ENCODE data around the gene BUB3.

Gene BUB3

GRCh38 chr10:123212063-123212462 is 57.9 kb downstream of the BUB3 start:
- H2AFZ ChIP-seq (ENCODE audit: low read length), result no peak overlapping the region
- no peaks in the 10 kb centered on the region for H4K20me1 ChIP-seq (ENCODE audit: insufficient read depth, low read length)
- no peak overlapping the region for H3K9ac ChIP-seq (ENCODE audit: low read length)
- no peaks in the 10 kb centered on the region for H3K4me1 ChIP-seq (ENCODE audit: insufficient read depth, low read length, severe bottlenecking)
- no peak overlapping the region for H3K4me2 ChIP-seq (ENCODE audit: low read length)
- H3K4me3 ChIP-seq (ENCODE audit: low read depth, low read length, poor library complexity, severe bottlenecking), result no peak overlapping the region
- no peaks in the 10 kb centered on the region for H3K9me2 ChIP-seq (ENCODE audit: low read depth, low read length)
- H3K36me3 ChIP-seq (ENCODE audit: insufficient read depth, low read length), result no peaks in the 10 kb centered on the region
- no peak for TF ChIP-seq EZH2 (IDR thresholded peaks at IDR 0.05; ENCODE audit: borderline replicate concordance, low read length)
- no peak for TF ChIP-seq CTCF (IDR thresholded peaks at IDR 0.05; ENCODE audit: low read length)
- H3K9me3 ChIP-seq (ENCODE audit: low read length), result peaks cover 10% of the 10 kb centered on the region; the same call in 1 of the 2 replicates
- H3K79me2 ChIP-seq (ENCODE audit: insufficient read depth, low read length), result no peaks in the 10 kb centered on the region
- no peak overlapping the region for H3K27ac ChIP-seq (ENCODE audit: low read depth, low read length, poor library complexity, severe bottlenecking)
- H3F3A ChIP-seq (ENCODE audit: insufficient read depth, low read length), result no peaks in the 10 kb centered on the region
- no peaks in the 10 kb centered on the region for H3K27me3 ChIP-seq (ENCODE audit: insufficient read depth, low read length)

- Histone ChIP-seq H3K79me2 (ENCODE audit: insufficient read depth, low read length) (no peaks in the 10 kb centered on the region), H4K20me1 (ENCODE audit: insufficient read depth, low read length) (no peaks in the 10 kb centered on the region), H3K4me3 (ENCODE audit: low read depth, low read length, poor library complexity, severe bottlenecking) (no peak overlapping the region), H3K27me3 (ENCODE audit: insufficient read depth, low read length) (no peaks in the 10 kb centered on the region), H3K9me2 (ENCODE audit: low read depth, low read length) (no peaks in the 10 kb centered on the region), H2AFZ (ENCODE audit: low read length) (no peak overlapping the region), H3K36me3 (ENCODE audit: insufficient read depth, low read length) (no peaks in the 10 kb centered on the region), H3K4me1 (ENCODE audit: insufficient read depth, low read length, severe bottlenecking) (no peaks in the 10 kb centered on the region), H3K27ac (ENCODE audit: low read depth, low read length, poor library complexity, severe bottlenecking) (no peak overlapping the region), H3K9ac (ENCODE audit: low read length) (no peak overlapping the region), H3K9me3 (ENCODE audit: low read length) (peaks cover 9% of the 10 kb centered on the region; the same call in 1 of the 2 replicates), H3F3A (ENCODE audit: insufficient read depth, low read length) (no peaks in the 10 kb centered on the region), H3K4me2 (ENCODE audit: low read length) (no peak overlapping the region)
- TF ChIP-seq CTCF (IDR thresholded peaks at IDR 0.05; ENCODE audit: low read length) (no peak), EZH2 (IDR thresholded peaks at IDR 0.05; ENCODE audit: borderline replicate concordance, low read length) (no peak)
Observed at GRCh38 chr10:123212640-123213039, 58.4 kb downstream of the BUB3 start.

GRCh38 chr10:123213192-123213591 is 59.0 kb downstream of the BUB3 start:
- H3K79me2 ChIP-seq (ENCODE audit: insufficient read depth, low read length), result no peaks in the 10 kb centered on the region
- H3F3A ChIP-seq (ENCODE audit: insufficient read depth, low read length), result no peaks in the 10 kb centered on the region
- no peak overlapping the region for H2AFZ ChIP-seq (ENCODE audit: low read length)
- H3K27ac ChIP-seq (ENCODE audit: low read depth, low read length, poor library complexity, severe bottlenecking), result no peak overlapping the region
- H3K36me3 ChIP-seq (ENCODE audit: insufficient read depth, low read length), result no peaks in the 10 kb centered on the region
- no peaks in the 10 kb centered on the region for H3K4me1 ChIP-seq (ENCODE audit: insufficient read depth, low read length, severe bottlenecking)
- H3K9me2 ChIP-seq (ENCODE audit: low read depth, low read length), result no peaks in the 10 kb centered on the region
- no peak overlapping the region for H3K4me3 ChIP-seq (ENCODE audit: low read depth, low read length, poor library complexity, severe bottlenecking)
- H3K9ac ChIP-seq (ENCODE audit: low read length), result no peak overlapping the region
- no peak overlapping the region for H3K4me2 ChIP-seq (ENCODE audit: low read length)
- TF ChIP-seq CTCF (IDR thresholded peaks at IDR 0.05; ENCODE audit: low read length), result no peak
- H3K9me3 ChIP-seq (ENCODE audit: low read length), result 0 out of 2 replicates have a peak, but pooled peaks cover 3% of the 10 kb centered on the region
- H3K27me3 ChIP-seq (ENCODE audit: insufficient read depth, low read length), result no peaks in the 10 kb centered on the region
- H4K20me1 ChIP-seq (ENCODE audit: insufficient read depth, low read length), result no peaks in the 10 kb centered on the region
